ENCODE data around the gene SETD6. TPM values are rescaled to one million over a fixed set of nuclear protein-coding genes. Genes with fewer than 3 reads are reported as not detected.

Gene SETD6
- total RNA-seq, 2 donors from 2014 or later: 37.2 to 42.3 TPM

DNA sequence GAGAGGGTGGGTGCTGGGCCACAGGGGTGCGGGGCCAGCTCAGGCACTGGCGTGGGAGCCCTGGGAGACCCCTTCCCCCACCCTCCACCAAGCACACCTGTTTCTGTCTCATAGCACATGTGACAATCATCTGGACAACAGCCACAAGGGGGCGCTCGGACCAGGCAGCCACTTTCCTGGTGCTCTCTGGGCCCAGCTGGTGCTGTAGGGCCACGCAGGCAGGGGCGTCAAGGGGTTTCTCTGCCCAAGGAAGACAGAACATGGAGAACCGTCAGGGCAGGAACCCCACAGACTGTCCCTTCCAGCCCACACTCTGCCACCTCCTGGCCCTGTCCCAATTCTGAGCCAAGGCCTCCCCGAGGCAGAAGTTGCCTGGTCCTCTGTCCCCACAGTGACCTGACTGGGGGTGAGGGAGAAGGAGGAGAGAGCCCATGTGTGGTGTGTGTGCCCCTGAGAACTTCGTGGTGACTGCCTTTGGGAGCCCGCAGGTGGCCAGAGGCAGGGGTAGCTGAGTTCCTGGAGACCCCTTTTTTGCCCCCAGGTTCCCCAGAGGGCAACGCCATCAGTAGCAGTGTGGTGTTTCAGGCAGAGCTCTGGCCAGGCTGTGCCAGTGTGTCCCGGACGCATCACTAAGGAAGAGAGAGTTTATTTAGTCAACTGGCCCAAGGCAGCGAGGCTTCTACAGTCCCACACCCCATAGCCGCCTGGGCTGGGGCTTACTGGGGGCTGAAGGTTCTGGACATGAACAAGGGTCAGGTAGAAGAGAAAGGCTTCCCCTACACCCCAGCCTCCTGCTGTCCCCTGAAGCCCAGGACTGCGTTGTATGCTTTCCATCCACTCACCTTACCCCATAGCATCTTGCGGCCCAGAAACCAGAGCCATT is 3.1 kb upstream of the SETD6 start:
- peak; percentile 98 for DNase-seq
- H3K36me3 ChIP-seq (ENCODE audit: control insufficient read depth, insufficient read depth, low read length): peaks cover 41% of the 10 kb centered on the region
- no peaks in the 10 kb centered on the region for H3K27me3 ChIP-seq (ENCODE audit: control insufficient read depth, insufficient read depth, low read length, poor library complexity, severe bottlenecking)
- no peaks in the 10 kb centered on the region for H3K9me3 Mint-ChIP-seq
- no peak overlapping the region for H3K4me3 Mint-ChIP-seq
- WGBS, 2 experiments (ENCODE audit: insufficient coverage in 1 of 2, insufficient read length in 1 of 2): 50 to 63% methylated on average over 4 to 15 of the region's 17 CpGs
- no peak overlapping the region for H3K9ac ChIP-seq (ENCODE audit: extremely low read depth, low read length, poor library complexity, severe bottlenecking)
- no peaks in the 10 kb centered on the region for H3K27me3 Mint-ChIP-seq (ENCODE audit: insufficient read depth)
- H3K4me1 Mint-ChIP-seq: peaks cover 16% of the 10 kb centered on the region
- no peaks in the 10 kb centered on the region for H3K9me3 ChIP-seq (ENCODE audit: control insufficient read depth, low read length)
- no peak overlapping the region for H3K4me3 ChIP-seq (ENCODE audit: low read length)
- peaks cover 23% of the 10 kb centered on the region for H3K36me3 Mint-ChIP-seq (ENCODE audit: low read depth)
- H3K27ac ChIP-seq (ENCODE audit: low read depth, low read length): no peak overlapping the region
- peaks cover 5% of the 10 kb centered on the region for H3K4me1 ChIP-seq (ENCODE audit: control insufficient read depth, insufficient read depth, low read length)
- TF ChIP-seq, protein P1, sequence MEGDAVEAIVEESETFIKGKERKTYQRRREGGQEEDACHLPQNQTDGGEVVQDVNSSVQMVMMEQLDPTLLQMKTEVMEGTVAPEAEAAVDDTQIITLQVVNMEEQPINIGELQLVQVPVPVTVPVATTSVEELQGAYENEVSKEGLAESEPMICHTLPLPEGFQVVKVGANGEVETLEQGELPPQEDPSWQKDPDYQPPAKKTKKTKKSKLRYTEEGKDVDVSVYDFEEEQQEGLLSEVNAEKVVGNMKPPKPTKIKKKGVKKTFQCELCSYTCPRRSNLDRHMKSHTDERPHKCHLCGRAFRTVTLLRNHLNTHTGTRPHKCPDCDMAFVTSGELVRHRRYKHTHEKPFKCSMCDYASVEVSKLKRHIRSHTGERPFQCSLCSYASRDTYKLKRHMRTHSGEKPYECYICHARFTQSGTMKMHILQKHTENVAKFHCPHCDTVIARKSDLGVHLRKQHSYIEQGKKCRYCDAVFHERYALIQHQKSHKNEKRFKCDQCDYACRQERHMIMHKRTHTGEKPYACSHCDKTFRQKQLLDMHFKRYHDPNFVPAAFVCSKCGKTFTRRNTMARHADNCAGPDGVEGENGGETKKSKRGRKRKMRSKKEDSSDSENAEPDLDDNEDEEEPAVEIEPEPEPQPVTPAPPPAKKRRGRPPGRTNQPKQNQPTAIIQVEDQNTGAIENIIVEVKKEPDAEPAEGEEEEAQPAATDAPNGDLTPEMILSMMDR (conservative IDR thresholded peaks at IDR 0.05): peak; percentile 91
- H3K27ac Mint-ChIP-seq: no peak overlapping the region

DNA sequence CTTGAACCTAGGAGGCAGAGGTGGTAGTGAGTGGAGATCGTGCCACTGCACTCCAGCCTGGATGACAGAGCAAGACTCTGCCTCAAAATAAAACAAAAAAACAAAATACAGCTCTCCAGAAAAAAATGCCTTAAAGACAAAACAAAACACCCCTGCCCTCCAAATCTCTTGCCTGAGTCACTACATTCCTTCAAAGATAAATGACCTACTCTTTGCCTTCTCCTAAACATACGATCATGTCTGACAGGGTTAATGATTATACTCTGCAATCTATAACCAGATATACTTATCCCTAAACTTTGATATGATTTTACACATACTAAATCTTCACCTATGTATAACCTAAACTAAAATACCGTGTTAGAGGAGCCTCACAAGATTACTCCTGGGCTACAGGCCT is 1.4 kb upstream of the SETD6 start:
- H3K4me1 ChIP-seq (ENCODE audit: control insufficient read depth, insufficient read depth, low read length): peaks cover 5% of the 10 kb centered on the region
- Mint-ChIP-seq H3K27ac (no peak overlapping the region), H3K4me3 (no peak overlapping the region), H3K4me1 (peaks cover 16% of the 10 kb centered on the region), H3K36me3 (ENCODE audit: low read depth) (peaks cover 34% of the 10 kb centered on the region), H3K9me3 (no peaks in the 10 kb centered on the region), H3K27me3 (ENCODE audit: insufficient read depth) (no peaks in the 10 kb centered on the region)
- H3K9me3 ChIP-seq (ENCODE audit: control insufficient read depth, low read length): no peaks in the 10 kb centered on the region
- DNase-seq: no peak
- H3K27ac ChIP-seq (ENCODE audit: low read depth, low read length): no peak overlapping the region
- no peak overlapping the region for H3K4me3 ChIP-seq (ENCODE audit: low read length)
- no peak overlapping the region for H3K9ac ChIP-seq (ENCODE audit: extremely low read depth, low read length, poor library complexity, severe bottlenecking)
- 93 to 96% methylated on average over 3 of the region's 3 CpGs for WGBS, 2 experiments (ENCODE audit: insufficient coverage in 1 of 2, insufficient read length in 1 of 2)
- peaks cover 50% of the 10 kb centered on the region for H3K36me3 ChIP-seq (ENCODE audit: control insufficient read depth, insufficient read depth, low read length)
- H3K27me3 ChIP-seq (ENCODE audit: control insufficient read depth, insufficient read depth, low read length, poor library complexity, severe bottlenecking): no peaks in the 10 kb centered on the region
- TF ChIP-seq, protein P1 (conservative IDR thresholded peaks at IDR 0.05): no peak

DNA sequence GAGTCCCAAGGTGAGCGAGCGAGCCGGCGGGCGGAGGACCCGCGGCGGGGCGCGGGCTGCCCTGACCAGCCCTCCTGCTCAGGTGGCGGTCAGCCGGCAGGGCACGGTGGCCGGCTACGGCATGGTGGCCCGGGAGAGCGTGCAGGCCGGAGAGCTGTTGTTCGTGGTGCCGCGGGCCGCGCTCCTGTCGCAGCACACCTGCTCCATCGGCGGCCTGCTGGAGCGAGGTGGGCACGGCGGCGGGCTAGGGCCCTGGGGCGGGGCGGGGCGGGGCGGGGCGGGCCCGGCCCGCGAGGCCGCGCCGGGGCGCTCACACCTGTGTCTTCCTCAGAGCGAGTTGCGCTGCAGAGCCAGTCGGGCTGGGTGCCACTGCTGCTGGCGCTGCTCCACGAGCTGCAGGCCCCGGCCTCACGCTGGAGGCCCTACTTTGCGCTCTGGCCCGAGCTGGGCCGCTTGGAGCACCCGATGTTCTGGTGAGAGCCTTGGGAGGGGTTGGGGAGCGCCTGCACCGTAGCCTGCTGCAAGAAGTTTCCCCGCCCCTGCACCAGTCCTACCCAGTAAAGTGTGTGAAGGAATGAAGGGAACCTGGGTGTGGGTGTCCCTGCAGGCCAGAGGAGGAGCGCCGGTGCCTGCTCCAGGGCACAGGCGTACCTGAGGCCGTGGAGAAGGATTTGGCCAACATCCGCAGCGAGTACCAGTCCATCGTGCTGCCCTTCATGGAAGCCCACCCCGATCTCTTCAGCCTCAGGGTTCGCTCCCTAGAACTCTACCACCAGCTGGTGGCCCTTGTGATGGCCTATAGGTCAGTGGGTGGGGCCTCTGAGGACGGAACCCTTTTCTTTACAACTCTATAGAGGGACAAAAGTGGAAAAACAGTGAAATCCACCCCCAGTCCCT is 802 bp downstream of the SETD6 start:
- H3K9ac ChIP-seq (ENCODE audit: extremely low read depth, low read length, poor library complexity, severe bottlenecking): peak overlapping the region; percentile 82
- peak overlapping the region; percentile 98 for H3K27ac Mint-ChIP-seq
- H3K4me3 Mint-ChIP-seq: peak overlapping the region; percentile 89
- H3K4me1 ChIP-seq (ENCODE audit: control insufficient read depth, insufficient read depth, low read length): peaks cover 5% of the 10 kb centered on the region
- no peaks in the 10 kb centered on the region for H3K9me3 Mint-ChIP-seq
- peaks cover 16% of the 10 kb centered on the region for H3K4me1 Mint-ChIP-seq
- H3K36me3 Mint-ChIP-seq (ENCODE audit: low read depth): peaks cover 47% of the 10 kb centered on the region
- H3K9me3 ChIP-seq (ENCODE audit: control insufficient read depth, low read length): no peaks in the 10 kb centered on the region
- H3K36me3 ChIP-seq (ENCODE audit: control insufficient read depth, insufficient read depth, low read length): peaks cover 55% of the 10 kb centered on the region
- WGBS, 2 experiments (ENCODE audit: insufficient coverage in 1 of 2, insufficient read length in 1 of 2): 13 to 91% methylated on average over 6 to 65 of the region's 66 CpGs
- H3K27me3 Mint-ChIP-seq (ENCODE audit: insufficient read depth): no peaks in the 10 kb centered on the region
- TF ChIP-seq, protein P1 (conservative IDR thresholded peaks at IDR 0.05): peak; percentile 8
- H3K27me3 ChIP-seq (ENCODE audit: control insufficient read depth, insufficient read depth, low read length, poor library complexity, severe bottlenecking): no peaks in the 10 kb centered on the region
- peak overlapping the region; percentile 92 for H3K4me3 ChIP-seq (ENCODE audit: low read length)
- peak overlapping the region; percentile 50 for H3K27ac ChIP-seq (ENCODE audit: low read depth, low read length)
- peak; percentile 89 for DNase-seq
